Left colon (tissue), 2 donors: ENCODE results near the gene SSR2. TPM values are rescaled to one million over a fixed set of nuclear protein-coding genes. Genes with fewer than 3 reads are reported as not detected.
"Not testable (repeated sequence)": the region's sequence is repeated elsewhere in the genome, so short reads cannot be mapped to it uniquely, and the experiment has no call there.

Experiments
- ATAC-seq: fragments of 200-7000 bp; cut with Tn5 transposase; one replicate; pipeline ENCODE4 v1.9.1; 2020; ENCODE audit warnings: mild to moderate bottlenecking, moderate library complexity
- DNase-seq, 2 donors: peaks; one replicate each; pipeline ENCODE4 v3.0.0-alpha.2; 2020
- intact Hi-C, 2 donors: fragments of 100-400 bp; cut with DNase I in 1 of 2; cut with micrococcal nuclease in 1 of 2; formaldehyde crosslinking; loops; one replicate each; pipeline versions ENCODE4 v1.11.2 to v1.14.0; 2022; cut with DNase I, micrococcal nuclease
- total RNA-seq, 2 donors: library from RNA; stranded (reverse); fragmentation: NEBNext Ultra II Directional; extraction: Animal tissue kit (Norgen Biotek cat#: 25700); gene quantifications; one replicate each; pipeline ENCODE4 v1.2.1, GENCODE V29; 2021
- donor health status: DM: no; HTN: no; CAD: no.
- donor health status: DM: yes; HTN: yes; CAD: no.

The SSR2 gene
- total RNA-seq, 2 donors from 2014 or later = 180 TPM

DNA sequence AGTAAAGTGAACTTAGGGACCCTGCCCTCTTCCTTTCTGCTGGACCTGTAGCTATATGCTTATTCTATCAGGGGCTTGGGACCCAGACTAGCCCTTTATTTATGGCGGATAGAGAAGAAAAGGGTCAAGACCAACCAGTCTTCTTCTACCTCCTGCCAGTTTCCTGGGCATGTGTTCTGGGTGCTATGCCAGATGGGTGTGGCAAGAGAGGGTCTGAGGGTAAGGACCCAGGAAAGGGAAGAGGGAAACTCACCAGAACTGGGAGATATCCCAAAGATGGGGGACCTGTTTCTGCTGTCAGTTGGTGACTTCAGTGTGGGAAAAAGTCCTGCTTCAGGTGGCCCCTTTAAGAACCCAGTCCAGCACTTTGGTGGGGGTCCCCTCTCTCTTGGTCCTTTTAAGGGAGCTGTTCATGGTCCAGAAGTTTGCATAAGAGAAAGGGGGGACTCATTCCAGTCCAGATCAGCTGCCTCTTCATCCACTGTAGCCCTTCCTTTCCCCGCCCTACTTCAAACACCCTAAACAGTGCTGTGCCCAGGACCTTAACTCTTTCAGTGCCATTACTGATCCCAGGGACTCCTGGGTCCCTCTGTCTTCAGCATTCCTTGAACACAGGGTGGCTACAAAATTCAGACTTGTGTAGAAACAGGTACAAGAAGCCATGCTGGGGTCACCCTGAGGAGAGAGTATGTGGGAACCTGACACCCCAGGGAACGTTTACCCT lies 18.4 kb downstream of the SSR2 start:
- DNase-seq (peak in 1 of 2 donors; percentile 28), ATAC-seq (peak; percentile 70)
- intact Hi-C loops = no loop called here

- DNase-seq (peak in 1 of 2 donors; percentile 40), ATAC-seq (peak; percentile 50)
- intact Hi-C loops = no loop called here
Measured at GRCh38 chr1:156001662-156002171, 19.0 kb downstream of the SSR2 start.

- peak; percentile 14 for ATAC-seq
- no peak for DNase-seq
- intact Hi-C loops = no loop called here
Measured at GRCh38 chr1:156001021-156001661, 19.6 kb downstream of the SSR2 start.

DNA sequence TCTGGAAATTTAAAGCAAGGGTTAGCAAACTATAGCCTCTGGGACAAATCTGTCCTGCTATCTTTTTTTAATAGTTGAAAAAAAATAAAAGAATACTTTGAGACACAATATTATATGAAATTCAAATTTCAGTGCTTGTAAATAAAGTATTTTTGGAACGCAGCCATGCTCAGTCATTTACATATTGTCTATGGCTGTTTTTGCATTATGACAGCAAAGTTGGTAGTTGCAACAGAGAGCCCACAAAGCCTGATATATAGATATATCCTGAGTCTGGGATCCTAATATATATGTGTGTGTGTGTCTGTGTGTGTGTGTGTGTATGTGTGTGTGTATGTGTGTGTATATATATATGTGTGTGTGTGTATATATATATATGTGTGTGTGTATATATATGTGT lies 20.8 kb downstream of the SSR2 start:
- ATAC-seq (no peak), DNase-seq (no peak)
- intact Hi-C loops = no loop called here

DNA sequence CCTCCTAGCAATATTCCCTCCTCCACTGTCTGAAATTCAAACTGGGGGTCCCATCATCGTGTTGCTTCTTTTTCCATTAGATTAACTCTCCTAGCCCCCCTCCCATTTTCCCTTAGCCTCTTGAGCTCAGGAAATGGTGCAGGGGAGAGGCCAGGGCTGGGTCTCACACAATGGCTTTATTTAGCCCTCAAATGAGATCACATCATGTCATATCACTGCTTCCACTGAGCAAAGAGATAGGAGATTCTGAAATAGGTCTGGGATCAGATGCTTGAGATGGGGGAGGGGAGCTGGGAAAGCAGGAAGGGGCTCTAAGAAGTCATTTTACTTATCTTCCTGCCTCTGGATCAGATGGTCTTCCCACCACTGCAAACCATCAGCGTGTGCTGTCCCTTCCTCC lies 24.6 kb downstream of the SSR2 start:
- intact Hi-C loops = no loop called here
- DNase-seq (no peak), ATAC-seq (no peak)

GRCh38 chr1:155993595-155993994 lies 27.2 kb downstream of the SSR2 start:
- DNase-seq (no peak), ATAC-seq (no peak)
- intact Hi-C loops = no loop called here

DNA sequence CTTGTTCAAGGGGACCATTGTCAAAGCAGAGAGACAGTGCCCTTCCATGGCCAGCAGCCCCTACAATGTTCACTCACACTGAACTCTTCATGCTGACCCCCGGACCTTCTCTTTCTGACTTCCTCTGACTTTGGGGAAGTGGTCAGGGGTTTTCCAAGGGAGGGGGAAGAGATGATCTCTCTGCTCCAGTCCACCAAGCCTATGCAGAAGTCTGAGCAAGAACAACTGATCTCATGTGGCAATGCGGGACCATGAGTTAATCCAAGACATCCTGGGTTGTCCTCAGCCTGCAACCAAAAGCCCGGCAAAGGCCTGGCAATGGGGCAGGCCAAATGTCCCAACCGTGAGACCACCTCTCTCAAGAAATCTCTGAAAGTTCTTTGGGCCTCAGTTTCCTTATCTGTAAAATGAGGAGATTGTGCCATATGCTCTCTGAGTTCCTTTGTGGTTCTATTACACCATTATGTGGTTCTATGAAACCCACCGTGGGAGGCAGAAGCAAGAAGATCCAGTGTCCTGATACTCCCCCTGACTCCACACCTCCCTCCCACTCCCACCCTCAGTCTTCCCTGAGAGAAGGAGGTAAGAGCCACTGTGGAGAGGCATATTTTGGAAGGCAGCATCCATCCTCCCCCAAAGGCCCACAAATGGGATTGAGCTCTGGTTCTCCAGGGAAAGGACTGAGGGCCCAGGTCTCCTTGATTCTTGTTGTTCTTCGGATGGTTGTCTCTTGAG lies 30.6 kb downstream of the SSR2 start:
- ATAC-seq (peak; percentile 7), DNase-seq (no peak)
- intact Hi-C loops = no loop called here

DNA sequence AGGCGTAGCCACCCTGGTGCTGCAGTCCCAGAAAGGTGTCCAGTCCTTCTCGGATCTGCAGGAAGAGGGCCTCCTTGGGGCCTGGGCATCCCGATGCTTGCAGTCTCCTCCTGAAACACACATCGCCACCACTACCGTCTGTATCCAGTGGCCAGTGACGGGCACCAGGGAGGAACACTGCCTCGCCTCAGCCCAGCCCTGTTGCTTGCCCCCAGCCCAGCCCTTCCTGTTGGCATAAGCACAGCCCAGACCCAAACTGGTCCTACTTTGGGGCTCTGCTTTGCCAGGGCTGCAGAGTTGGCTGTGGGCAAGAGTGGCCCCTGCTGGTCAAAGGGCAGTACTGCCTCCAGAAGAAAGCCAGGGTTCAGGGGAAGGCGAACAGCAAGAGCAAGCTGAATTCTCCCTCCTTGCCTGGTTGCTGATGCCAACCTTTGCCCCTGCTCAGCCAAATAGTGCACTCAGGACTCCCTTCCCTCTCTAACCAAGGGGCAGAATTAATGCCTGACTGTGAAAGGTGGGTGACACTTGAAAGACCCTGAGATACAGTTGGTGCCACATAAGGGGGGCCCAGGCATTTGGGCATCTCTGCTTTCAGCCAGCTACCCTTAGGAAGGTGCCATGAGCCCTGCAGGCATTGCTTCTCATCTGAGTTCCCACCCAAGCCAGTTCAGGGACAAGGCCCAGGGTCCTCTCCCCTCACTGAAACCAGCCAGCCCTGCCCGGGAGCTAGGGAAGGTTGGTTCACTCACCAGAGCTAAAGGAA lies 31.3 kb downstream of the SSR2 start:
- intact Hi-C loops = loop anchor here (5.0 to 10.0 kb wide), 2 partner anchors 52 to 55 kb away; partner anchors contain the start of gene KHDC4 (in 1 of the 2)
- ATAC-seq (peak; percentile 92), DNase-seq (peak; percentile 57 to 67)

DNA sequence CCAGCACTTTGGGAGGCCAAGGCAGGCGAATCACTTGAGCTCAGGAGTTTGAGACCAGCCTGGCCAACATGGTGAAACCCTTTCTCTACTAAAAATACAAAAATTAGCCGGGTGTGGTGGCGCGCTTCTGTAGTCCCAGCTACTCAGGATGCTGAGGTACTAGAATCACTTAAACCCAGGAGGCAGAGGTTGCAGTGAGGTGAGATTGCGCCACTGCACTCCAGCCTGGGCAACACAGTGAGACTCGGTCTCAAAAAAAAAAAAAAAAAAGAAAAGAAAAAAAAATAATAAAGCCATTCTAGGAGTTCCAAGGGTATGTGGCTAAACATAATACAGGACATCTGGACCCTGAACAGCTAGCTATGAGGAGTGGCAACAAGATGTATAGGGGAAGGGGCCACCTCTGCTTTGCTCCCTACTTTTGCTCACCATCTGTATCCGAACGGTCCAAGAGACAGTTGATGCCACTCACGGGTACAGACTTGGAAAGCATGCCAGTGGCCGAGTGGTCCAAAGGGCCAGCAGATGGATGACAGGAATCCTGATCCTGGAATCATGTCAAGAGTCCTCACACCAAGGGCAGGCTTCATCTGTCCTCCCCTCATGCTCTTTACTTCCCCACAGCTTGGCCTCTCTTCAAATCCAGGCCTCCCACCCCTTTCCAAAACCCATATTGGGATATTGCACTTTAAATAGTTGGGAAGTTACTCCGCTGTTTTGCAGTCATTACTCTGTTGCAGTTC lies 35.7 kb downstream of the SSR2 start:
- ATAC-seq, DNase-seq: not testable (repeated sequence)
- intact Hi-C loops = loop anchor here (5.0 to 10.0 kb wide), 2 partner anchors 48 to 50 kb away; partner anchors contain the start of gene KHDC4 (in 1 of the 2)

DNA sequence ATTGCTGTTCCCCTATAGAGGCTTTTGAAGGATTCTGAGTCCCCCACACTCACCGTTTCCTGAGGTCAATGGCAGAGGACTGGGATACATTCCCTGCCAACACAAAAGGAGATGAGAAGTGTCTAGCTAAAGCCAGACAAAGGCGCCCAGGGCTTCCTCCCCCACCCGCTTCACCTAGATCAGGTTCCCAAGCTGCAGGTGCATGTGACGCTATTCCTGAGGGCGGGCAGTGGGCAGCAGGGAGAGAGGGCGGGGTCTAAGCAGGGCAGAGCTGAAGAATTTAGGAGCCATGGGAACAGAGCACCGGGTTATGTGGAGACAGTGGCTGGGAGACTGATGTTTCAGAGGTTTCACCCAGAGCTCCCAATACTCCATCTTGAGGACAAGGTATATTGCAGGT lies 36.4 kb downstream of the SSR2 start:
- ATAC-seq (no peak), DNase-seq (no peak)
- intact Hi-C loops = loop anchor here in 1 of 2 donors (10.0 kb wide), 1 partner anchor 50 kb away; the partner anchor contains the start of gene KHDC4

DNA sequence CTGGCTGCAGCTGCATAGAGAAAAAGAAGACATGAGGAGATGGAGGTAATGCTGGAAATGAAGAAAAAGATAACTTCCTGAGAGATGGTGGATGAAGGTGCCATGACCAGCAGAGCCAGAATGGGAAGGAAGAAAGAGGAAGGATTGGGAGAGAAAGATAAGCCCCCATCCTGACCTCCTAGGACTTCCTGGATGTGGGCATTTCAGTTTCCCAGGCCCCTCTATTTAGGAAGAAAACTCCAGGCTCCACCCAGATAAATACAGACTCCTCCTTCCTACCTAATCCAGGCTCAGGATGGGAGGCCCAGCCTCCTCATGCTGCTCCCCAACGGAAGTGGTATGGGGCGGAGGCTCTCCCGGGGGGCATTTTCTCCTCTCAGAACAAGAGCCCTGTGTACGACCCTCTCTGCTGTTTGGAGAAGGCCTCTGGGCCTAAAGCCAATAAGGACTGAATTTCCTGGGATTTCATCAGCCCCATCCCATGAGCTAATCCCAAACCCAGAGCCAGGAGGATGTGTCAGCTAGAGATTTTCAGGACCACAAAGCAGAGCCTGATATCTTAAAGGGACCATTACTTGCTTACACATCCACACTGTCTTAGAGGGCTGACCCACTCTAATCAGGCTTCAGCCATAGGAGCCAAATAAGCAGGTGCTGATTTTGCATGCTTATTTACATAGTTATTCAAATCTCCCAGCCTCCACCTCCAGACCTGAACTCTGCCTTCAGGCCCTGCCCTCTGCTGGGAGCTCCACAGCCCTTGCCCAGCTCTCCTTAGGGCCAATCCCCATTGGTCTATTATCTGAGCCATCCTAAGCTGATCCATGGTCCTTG lies 37.3 kb downstream of the SSR2 start:
- DNase-seq (no peak), ATAC-seq (no peak)
- intact Hi-C loops = loop anchor here in 1 of 2 donors (10.0 kb wide), 1 partner anchor 49 kb away; the partner anchor contains the start of gene KHDC4

DNA sequence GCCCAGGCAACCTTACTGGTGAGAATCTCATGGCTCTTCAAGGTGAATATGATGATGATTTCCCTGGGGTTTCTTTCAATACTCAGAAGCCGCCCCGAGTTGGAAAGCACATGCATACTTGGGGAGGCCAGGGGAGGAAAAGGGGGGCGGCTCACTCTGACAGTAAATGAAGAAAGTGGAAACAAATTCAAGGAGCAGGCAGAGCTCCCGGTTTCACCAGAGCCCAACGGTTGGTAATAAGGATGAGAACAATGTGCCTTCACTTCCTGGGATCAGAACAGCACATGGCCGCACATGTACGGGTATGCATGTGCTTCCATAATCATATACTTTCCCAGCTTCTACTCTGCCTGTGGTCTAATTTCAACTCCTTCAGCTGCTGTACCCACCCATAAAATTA lies 38.6 kb downstream of the SSR2 start:
- ATAC-seq (no peak), DNase-seq (no peak)
- intact Hi-C loops = loop anchor here in 1 of 2 donors (10.0 kb wide), 1 partner anchor 47 kb away; the partner anchor contains the start of gene KHDC4

DNA sequence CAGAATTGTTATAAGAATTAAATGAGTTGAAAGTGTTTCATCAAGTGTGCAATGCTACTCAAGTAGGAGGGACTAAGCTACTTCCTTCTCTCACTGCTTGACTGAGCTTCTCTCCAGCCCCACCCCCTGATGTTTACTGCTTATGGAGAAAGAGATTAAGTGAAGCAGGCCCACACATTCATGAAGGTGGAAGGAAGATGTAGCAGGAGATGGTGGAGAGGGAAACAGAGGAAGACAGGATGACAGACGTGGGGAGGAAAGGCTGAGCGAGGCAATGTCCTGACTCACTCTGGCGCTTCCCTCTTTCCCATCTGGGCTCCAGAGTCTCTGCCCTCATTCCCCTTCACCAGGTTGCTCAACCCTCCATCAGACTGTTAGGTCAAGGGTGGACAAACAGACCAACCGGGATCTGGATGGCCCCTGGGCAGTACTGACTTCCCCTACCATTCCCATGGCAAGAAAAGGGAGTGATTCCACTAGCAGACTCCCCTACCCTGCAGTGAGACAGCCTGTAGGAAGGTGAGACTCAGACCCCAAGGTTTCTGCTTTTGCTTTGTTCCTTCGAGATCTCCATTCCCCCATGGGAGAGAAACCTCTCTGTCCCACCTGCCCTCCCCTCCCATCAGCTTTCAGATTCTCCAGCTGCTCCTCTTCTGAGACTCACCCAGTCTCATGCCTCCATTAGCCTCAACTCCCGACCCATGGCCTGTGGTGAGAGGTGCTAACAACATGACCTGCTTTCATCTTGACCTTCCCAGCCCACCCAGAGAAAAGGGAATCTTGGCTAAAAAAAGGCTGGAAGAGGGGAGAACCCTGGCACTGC lies 39.3 kb downstream of the SSR2 start:
- ATAC-seq (peak; percentile 34), DNase-seq (peak in 1 of 2 donors; percentile 55)
- intact Hi-C loops = loop anchor here in 1 of 2 donors (10.0 kb wide), 1 partner anchor 47 kb away; the partner anchor contains the start of gene KHDC4

GRCh38 chr1:155979597-155980343 lies 41.0 kb downstream of the SSR2 start:
- ATAC-seq = peak; percentile 40
- DNase-seq = peak in 1 of 2 donors; percentile 64
- intact Hi-C loops = loop anchor here in 1 of 2 donors (10.0 kb wide), 1 partner anchor 45 kb away; the partner anchor contains the start of gene KHDC4

- DNase-seq (peak in 1 of 2 donors; percentile 64), ATAC-seq (peak; percentile 57)
- intact Hi-C loops = no loop called here
Measured at GRCh38 chr1:155978973-155979429, 41.8 kb downstream of the SSR2 start.
